Heart left ventricle (tissue), 16 donors: Measurements from ENCODE around the gene PAX2. TPM values are rescaled to one million over a fixed set of nuclear protein-coding genes. Genes with fewer than 3 reads are reported as not detected.

Experiments used
- ATAC-seq, 4 donors: fragments of 200-7000 bp; cut with Tn5 transposase; one replicate each; pipeline ENCODE4 v1.9.1; 2020 to 2022; ENCODE audit warnings: moderate library complexity in 4 of 4, mild to moderate bottlenecking in 3 of 4, moderate number of reproducible peaks in 1 of 4
- DNase-seq, 5 donors: peaks; one replicate each; pipeline ENCODE4 v3.0.0-alpha.2; 2020
- H3K27ac ChIP-seq, 12 donors: fragments of 200-600 bp; sonication (generic) in 4 of 12; one replicate each; pipeline versions ENCODE4 v1.5.0 to v1.8.0; 2016 to 2022; ENCODE audit warnings: mild to moderate bottlenecking in 2 of 12
- H3K27me3 ChIP-seq, 9 donors: fragments of 200-600 bp; sonication (generic) in 2 of 9; one replicate each; pipeline versions ENCODE4 v1.5.1 to v1.8.0; 2016 to 2022; ENCODE audit warnings: mild to moderate bottlenecking in 3 of 9
- H3K36me3 ChIP-seq, 9 donors: fragments of 200-600 bp; sonication (generic) in 2 of 9; one replicate each; pipeline versions ENCODE4 v1.5.0 to v1.8.0; 2018 to 2022; ENCODE audit warnings: mild to moderate bottlenecking in 2 of 9
- H3K4me1 ChIP-seq, 12 donors: fragments of 200-600 bp; sonication (generic) in 4 of 12; one replicate each; pipeline versions ENCODE4 v1.5.0 to v1.8.0; 2016 to 2022; ENCODE audit warnings: mild to moderate bottlenecking in 3 of 12
- H3K4me3 ChIP-seq, 12 donors: fragments of 200-600 bp; sonication (generic) in 4 of 12; one replicate each; pipeline versions ENCODE4 v1.5.0 to v1.8.0; 2017 to 2022; ENCODE audit warnings: mild to moderate bottlenecking in 9 of 12, moderate library complexity in 4 of 12
- H3K9me3 ChIP-seq, 12 donors: fragments of 200-600 bp; sonication (generic) in 4 of 12; one replicate each; pipeline versions ENCODE4 v1.5.0 to v1.8.0; 2016 to 2022; ENCODE audit warnings: mild to moderate bottlenecking in 1 of 12
- POLR2A ChIP-seq, 2 donors: fragments of 450-650 bp; IDR thresholded peaks; one replicate each; pipeline ENCODE4 v1.6.1; 2017; ENCODE audit warnings: antibody characterized with exemption in 2 of 2, mild to moderate bottlenecking in 2 of 2, moderate library complexity in 2 of 2
- WGBS, 4 donors: extraction: QIAGEN DNeasy Blood & Tissue Kit in 2 of 4; methylation state at CpG; one replicate each; pipeline versions ENCODE4 v1.1.5 to v1.1.7; 2013 to 2018; 5-methylcytosine and 5-hydroxymethylcytosine counted together
- intact Hi-C, 10 donors: fragments of 100-400 bp; cut with DNase I; formaldehyde crosslinking; loops; one replicate each; pipeline versions ENCODE4 v1.11.1 to v1.14.2; 2022
- polyA plus RNA-seq, 2 donors: library from polyadenylated mRNA; stranded (reverse); fragments of 200-250 nt; gene quantifications; one replicate each; pipeline ENCODE4 v1.2.3, GENCODE V29; 2013
- total RNA-seq, 9 donors: library from RNA; depleted of rRNA in 2 of 9; stranded (reverse); fragments of >200 nt in 2 of 9; fragmentation: NEBNext Ultra II Directional in 3 of 9; extraction: Animal tissue kit (Norgen Biotek cat#: 25700) in 3 of 9; gene quantifications; one replicate each; pipeline versions ENCODE4 v1.1.0 to v1.2.4, GENCODE V29; 2016 to 2023
- TF ChIP-seq, protein P1 (sequence below), 12 donors: fragments of 200-600 bp; sonication (generic) in 4 of 12; IDR thresholded peaks; one replicate each; pipeline versions ENCODE4 v1.5.0 to v1.8.0; 2018 to 2022; ENCODE audit warnings: antibody characterized with exemption in 12 of 12, mild to moderate bottlenecking in 5 of 12
- donor health status: ischemic (EF 13 %, LVEDD 7.1; RV severe dilation, severe dysfunction).
- donor health status: healthy with polysubstance abuse.
- donor health status: DM: no; HTN: yes; CAD: no.
- donor health status: DM: no; HTN: no; CAD: no.
- donor health status: ischemic (EF 25% LVEDD 6.9; RV normal size, moderate dysfunction).
- donor health status: ischemic (EF 25% LVEDD 5.7; RV mildly dilated, moderate dysfunction).
- donor health status: healthy.
- donor health status: DM: yes; HTN: yes; CAD: no.
- donor health status: ischemic (EF 35%, LVEDD 5.7; RV mildly dilated, moderate dysfunction).
- donor health status: nonischemic (EF 11% LVEDD 7.7; RV severe dilation, severe dysfunction).
- donor health status: DM: yes; HTN: yes; CAD: no.
- donor health status: PGD.
- donor health status: ischemic (EF 29% LVEDD 5.4; RV normal size, mild dysfunction).
- donor health status: nonischemic (EF 23%, LVEDD 6.1; RV moderate dilation, normal function).

PAX2 gene
- total and polyA plus RNA-seq, 11 donors, result not detected

DNA sequence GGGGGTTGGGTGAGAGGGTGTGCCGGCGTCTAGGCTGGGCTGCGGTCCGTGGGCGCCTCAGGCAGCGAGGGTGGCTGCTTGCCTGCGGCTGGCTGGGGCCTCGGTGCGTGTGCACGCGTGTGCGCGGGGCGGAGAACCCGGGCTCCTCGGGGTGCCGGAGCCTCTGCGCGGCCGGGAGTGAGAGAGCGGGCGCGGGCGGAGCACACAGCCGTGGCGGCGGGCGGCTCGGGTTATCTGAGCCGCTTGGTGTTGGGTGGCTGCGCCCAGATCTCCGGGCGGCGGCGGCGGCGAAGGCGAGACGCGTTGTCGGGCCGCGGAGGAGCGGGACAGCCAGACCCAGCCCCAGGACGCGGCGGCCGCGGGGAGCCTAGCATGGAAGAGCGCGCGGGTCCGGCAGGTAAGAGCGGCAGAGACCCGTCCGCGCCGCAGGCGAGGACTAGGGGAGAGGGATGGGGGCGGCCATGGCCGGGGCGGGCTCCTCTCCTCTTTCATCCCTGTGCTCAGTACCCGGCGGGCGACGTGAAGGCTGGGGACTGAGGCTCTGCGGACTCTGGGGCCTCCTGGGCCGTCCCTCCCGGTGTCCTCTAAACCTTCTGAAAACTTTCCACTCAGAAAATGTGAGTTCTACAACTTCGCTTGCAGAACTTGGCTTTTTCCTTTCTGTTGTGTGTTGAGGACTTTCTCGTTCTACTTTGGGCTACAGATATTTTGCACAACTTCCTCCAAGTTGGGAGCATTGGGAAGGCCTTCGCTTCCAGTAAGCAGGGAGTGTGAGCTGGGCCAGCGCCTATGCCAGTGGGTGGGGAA lies 9.8 kb upstream of the PAX2 start:
- DNase-seq (no peak), ATAC-seq (no peak)
- H3K27me3 ChIP-seq, result peaks cover 76 to 100% (median 99%) of the 10 kb centered on the region in 9 donors
- no peak overlapping the region for H3K4me3 ChIP-seq
- no peaks in the 10 kb centered on the region for H3K36me3 ChIP-seq
- H3K27ac ChIP-seq, result no peak overlapping the region
- peaks cover 0 to 42% (median 16%) of the 10 kb centered on the region in 12 donors for H3K4me1 ChIP-seq
- TF ChIP-seq, protein P1, sequence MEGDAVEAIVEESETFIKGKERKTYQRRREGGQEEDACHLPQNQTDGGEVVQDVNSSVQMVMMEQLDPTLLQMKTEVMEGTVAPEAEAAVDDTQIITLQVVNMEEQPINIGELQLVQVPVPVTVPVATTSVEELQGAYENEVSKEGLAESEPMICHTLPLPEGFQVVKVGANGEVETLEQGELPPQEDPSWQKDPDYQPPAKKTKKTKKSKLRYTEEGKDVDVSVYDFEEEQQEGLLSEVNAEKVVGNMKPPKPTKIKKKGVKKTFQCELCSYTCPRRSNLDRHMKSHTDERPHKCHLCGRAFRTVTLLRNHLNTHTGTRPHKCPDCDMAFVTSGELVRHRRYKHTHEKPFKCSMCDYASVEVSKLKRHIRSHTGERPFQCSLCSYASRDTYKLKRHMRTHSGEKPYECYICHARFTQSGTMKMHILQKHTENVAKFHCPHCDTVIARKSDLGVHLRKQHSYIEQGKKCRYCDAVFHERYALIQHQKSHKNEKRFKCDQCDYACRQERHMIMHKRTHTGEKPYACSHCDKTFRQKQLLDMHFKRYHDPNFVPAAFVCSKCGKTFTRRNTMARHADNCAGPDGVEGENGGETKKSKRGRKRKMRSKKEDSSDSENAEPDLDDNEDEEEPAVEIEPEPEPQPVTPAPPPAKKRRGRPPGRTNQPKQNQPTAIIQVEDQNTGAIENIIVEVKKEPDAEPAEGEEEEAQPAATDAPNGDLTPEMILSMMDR (IDR thresholded peaks at IDR 0.05), result no peak
- TF ChIP-seq POLR2A (IDR thresholded peaks at IDR 0.05), result no peak
- 3 to 7% (median 6%) methylated on average over 23 to 73 of the region's 73 CpGs for WGBS, 4 donors
- H3K9me3 ChIP-seq, result no peaks in the 10 kb centered on the region
- intact Hi-C loops, result loop anchor here in 1 of 10 donors (5.0 kb wide), 1 partner anchor 168 kb away; no protein-coding TSS in a partner anchor

DNA sequence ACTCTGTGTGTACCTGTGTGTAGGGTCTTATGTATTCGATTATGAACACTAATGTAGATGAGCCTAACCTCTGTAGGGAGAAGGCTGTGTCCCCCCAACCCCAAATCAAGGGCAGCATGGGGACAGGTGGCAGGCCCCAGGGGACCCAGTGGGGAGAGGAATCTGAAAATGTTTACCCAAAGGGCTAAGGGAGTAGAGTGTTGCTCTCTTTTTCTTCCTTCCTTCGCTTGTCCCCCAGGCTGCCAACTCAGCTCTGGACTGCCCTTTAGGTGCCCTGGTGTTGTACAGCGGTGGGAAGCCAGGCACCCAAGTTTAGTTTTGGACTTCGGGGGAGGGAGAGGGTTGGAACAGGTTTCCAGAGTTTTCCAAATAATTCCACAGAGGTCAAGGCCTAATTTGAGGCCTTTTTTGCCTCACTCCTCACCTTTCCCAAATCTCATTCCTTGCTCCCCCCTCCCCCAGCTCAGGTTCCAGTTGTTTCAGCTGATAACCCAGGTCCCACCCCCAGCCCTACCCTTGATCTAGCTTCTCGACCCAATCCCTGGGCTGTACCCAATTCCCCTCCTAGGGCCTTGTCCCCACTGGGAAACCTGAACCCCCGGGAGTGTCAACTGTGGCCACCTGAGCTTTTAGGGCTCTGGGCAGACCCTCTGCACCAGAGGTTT lies 9.1 kb upstream of the PAX2 start:
- no peaks in the 10 kb centered on the region for H3K36me3 ChIP-seq
- 36 to 45% (median 39%) methylated on average over 6 of the region's 6 CpGs for WGBS, 4 donors
- intact Hi-C loops, result loop anchor here in 1 of 10 donors (5.0 kb wide), 1 partner anchor 169 kb away; no protein-coding TSS in a partner anchor
- no peak for ATAC-seq
- peaks cover 0 to 34% (median 11%) of the 10 kb centered on the region in 12 donors for H3K4me1 ChIP-seq
- DNase-seq, result no peak
- no peaks in the 10 kb centered on the region for H3K9me3 ChIP-seq
- H3K27ac ChIP-seq, result no peak overlapping the region
- TF ChIP-seq POLR2A (IDR thresholded peaks at IDR 0.05), result no peak
- TF ChIP-seq, protein P1 (IDR thresholded peaks at IDR 0.05), result no peak
- no peak overlapping the region for H3K4me3 ChIP-seq
- peaks cover 76 to 100% (median 99%) of the 10 kb centered on the region in 9 donors for H3K27me3 ChIP-seq

DNA sequence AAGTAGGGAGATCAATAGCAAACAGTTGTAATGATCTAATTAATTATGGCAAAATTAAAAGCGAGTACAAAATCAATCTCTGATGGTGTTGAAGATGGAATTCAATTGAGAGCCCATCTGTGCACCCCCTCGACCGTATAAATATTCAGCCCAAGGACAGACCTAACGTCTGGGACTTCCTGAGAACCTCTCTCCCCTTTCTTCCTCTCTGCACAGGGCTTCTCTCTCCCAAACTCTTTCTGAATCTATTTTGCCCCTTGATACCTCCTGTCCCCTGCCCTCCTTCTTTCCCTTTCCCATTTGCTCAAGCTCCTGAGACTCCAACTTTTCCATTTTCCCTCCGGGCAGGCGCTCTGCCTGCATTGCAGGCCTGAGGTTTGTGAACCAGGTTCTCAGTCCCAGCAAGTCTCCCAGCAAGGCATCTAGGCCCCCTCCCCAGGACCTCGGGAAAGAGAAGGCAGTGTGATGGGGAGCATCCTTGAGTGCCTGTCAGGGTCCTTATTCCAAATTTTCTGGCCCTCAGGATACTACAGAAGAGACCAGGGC lies 8.5 kb upstream of the PAX2 start:
- Histone ChIP-seq H3K9me3 (no peaks in the 10 kb centered on the region), H3K27me3 (peaks cover 78 to 100% (median 99%) of the 10 kb centered on the region in 9 donors), H3K4me3 (peak overlapping the region in 2 of 12 donors; percentile 5 to 15), H3K36me3 (no peaks in the 10 kb centered on the region), H3K4me1 (peaks cover 0 to 38% (median 11%) of the 10 kb centered on the region in 12 donors), H3K27ac (no peak overlapping the region)
- ATAC-seq (no peak), DNase-seq (no peak)
- intact Hi-C loops, result loop anchor here in 1 of 10 donors (5.0 kb wide), 1 partner anchor 170 kb away; no protein-coding TSS in a partner anchor
- WGBS, 4 donors, result 40 to 50% (median 46%) methylated on average over 7 of the region's 7 CpGs
- no peak for TF ChIP-seq POLR2A (IDR thresholded peaks at IDR 0.05)
- TF ChIP-seq, protein P1 (IDR thresholded peaks at IDR 0.05), result no peak
